ENCODE results near the gene CACNA1C.

The CACNA1C gene

GRCh38 chr12:2690348-2691005, 637.7 kb downstream of the CACNA1C start:
- Histone ChIP-seq H3K4me3 (ENCODE audit: low read depth, low read length) (peak overlapping the region; percentile 83), H3K27ac (peak overlapping the region; percentile 83), H3K36me3 (no peaks in the 10 kb centered on the region), H3K9me3 (ENCODE audit: severe bottlenecking) (no peaks in the 10 kb centered on the region), H3K27me3 (ENCODE audit: insufficient read depth, low read depth, severe bottlenecking) (no peaks in the 10 kb centered on the region)
- no peak for DNase-seq
- TF ChIP-seq, protein P1, sequence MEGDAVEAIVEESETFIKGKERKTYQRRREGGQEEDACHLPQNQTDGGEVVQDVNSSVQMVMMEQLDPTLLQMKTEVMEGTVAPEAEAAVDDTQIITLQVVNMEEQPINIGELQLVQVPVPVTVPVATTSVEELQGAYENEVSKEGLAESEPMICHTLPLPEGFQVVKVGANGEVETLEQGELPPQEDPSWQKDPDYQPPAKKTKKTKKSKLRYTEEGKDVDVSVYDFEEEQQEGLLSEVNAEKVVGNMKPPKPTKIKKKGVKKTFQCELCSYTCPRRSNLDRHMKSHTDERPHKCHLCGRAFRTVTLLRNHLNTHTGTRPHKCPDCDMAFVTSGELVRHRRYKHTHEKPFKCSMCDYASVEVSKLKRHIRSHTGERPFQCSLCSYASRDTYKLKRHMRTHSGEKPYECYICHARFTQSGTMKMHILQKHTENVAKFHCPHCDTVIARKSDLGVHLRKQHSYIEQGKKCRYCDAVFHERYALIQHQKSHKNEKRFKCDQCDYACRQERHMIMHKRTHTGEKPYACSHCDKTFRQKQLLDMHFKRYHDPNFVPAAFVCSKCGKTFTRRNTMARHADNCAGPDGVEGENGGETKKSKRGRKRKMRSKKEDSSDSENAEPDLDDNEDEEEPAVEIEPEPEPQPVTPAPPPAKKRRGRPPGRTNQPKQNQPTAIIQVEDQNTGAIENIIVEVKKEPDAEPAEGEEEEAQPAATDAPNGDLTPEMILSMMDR (IDR thresholded peaks at IDR 0.05; ENCODE audit: low read depth, low read length), result no peak

GRCh38 chr12:2691006-2691344, 638.2 kb downstream of the CACNA1C start:
- Histone ChIP-seq H3K27me3 (ENCODE audit: insufficient read depth, low read depth, severe bottlenecking) (no peaks in the 10 kb centered on the region), H3K9me3 (ENCODE audit: severe bottlenecking) (peaks cover 2% of the 10 kb centered on the region), H3K27ac (peak overlapping the region; percentile 83), H3K4me3 (ENCODE audit: low read depth, low read length) (peak overlapping the region; percentile 83), H3K36me3 (no peaks in the 10 kb centered on the region)
- TF ChIP-seq, protein P1 (IDR thresholded peaks at IDR 0.05; ENCODE audit: low read depth, low read length), result peak; percentile 55; the same call in 1 of the 2 replicates
- DNase-seq, result peak; percentile 81

GRCh38 chr12:2691345-2692071, 638.7 kb downstream of the CACNA1C start:
- peaks cover 2% of the 10 kb centered on the region for H3K9me3 ChIP-seq (ENCODE audit: severe bottlenecking)
- peak overlapping the region; percentile 83 for H3K27ac ChIP-seq
- no peaks in the 10 kb centered on the region for H3K36me3 ChIP-seq
- no peaks in the 10 kb centered on the region for H3K27me3 ChIP-seq (ENCODE audit: insufficient read depth, low read depth, severe bottlenecking)
- peak; percentile 42 for DNase-seq
- TF ChIP-seq, protein P1 (IDR thresholded peaks at IDR 0.05; ENCODE audit: low read depth, low read length), result no peak
- peak overlapping the region; percentile 83 for H3K4me3 ChIP-seq (ENCODE audit: low read depth, low read length)

GRCh38 chr12:2692080-2692479, 639.3 kb downstream of the CACNA1C start:
- Histone ChIP-seq H3K36me3 (no peaks in the 10 kb centered on the region), H3K27me3 (ENCODE audit: insufficient read depth, low read depth, severe bottlenecking) (no peaks in the 10 kb centered on the region), H3K9me3 (ENCODE audit: severe bottlenecking) (peaks cover 2% of the 10 kb centered on the region), H3K27ac (peak overlapping the region; percentile 83), H3K4me3 (ENCODE audit: low read depth, low read length) (peak overlapping the region; percentile 83)
- TF ChIP-seq, protein P1 (IDR thresholded peaks at IDR 0.05; ENCODE audit: low read depth, low read length), result no peak
- DNase-seq, result no peak

DNA sequence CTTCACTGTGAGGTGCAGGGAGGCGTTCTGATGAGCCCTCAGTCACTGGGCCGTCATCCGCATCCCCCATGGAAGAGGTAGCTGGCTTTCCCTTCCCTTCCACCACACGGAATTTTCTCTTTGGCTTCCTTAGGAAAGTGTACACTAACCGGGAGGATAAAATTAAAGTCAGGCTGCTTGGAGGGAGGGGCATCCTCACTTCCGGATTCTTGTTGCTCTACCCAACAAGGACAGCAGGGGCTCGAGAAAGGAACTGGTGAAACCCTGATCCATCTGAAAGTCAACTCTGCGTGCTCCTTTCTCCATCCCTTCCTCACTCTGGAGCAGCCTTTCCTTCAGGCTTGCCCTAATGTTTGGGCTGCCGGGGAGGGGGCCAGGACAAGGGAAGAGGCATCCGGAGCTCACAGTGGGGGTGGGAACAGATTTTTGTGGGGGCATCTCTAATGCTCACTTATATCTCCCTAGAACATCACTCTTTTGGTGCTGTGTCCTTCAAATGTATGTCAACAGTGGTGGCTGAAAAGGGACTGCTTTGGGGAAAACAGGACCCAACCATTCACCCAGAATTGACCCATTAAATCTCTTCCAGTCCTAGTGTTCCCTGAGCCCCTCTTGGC, 640.6 kb downstream of the CACNA1C start:
- Histone ChIP-seq H3K27me3 (ENCODE audit: insufficient read depth, low read depth, severe bottlenecking) (no peaks in the 10 kb centered on the region), H3K4me3 (ENCODE audit: low read depth, low read length) (no peak overlapping the region), H3K9me3 (ENCODE audit: severe bottlenecking) (peaks cover 2% of the 10 kb centered on the region), H3K27ac (no peak overlapping the region), H3K36me3 (no peaks in the 10 kb centered on the region)
- no peak for DNase-seq
- TF ChIP-seq, protein P1 (IDR thresholded peaks at IDR 0.05; ENCODE audit: low read depth, low read length), result no peak
